ENCODE measurements around the gene NOVA1. TPM values are rescaled to one million over a fixed set of nuclear protein-coding genes. Genes with fewer than 3 reads are reported as not detected.
A peak's percentile ranks its signal among the peaks of the same experiment; 100 is the strongest.
"Not testable (repeated sequence)": the region's sequence is repeated elsewhere in the genome, so short reads cannot be mapped to it uniquely, and the experiment has no call there.

Gene NOVA1, protein sequence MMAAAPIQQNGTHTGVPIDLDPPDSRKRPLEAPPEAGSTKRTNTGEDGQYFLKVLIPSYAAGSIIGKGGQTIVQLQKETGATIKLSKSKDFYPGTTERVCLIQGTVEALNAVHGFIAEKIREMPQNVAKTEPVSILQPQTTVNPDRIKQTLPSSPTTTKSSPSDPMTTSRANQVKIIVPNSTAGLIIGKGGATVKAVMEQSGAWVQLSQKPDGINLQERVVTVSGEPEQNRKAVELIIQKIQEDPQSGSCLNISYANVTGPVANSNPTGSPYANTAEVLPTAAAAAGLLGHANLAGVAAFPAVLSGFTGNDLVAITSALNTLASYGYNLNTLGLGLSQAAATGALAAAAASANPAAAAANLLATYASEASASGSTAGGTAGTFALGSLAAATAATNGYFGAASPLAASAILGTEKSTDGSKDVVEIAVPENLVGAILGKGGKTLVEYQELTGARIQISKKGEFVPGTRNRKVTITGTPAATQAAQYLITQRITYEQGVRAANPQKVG
- 1 to 10 TPM in 2 of 4 donors, under 1 TPM in 1, not detected in 1; 0.91 to 1.9 (median 1.1) TPM for total RNA-seq

DNA sequence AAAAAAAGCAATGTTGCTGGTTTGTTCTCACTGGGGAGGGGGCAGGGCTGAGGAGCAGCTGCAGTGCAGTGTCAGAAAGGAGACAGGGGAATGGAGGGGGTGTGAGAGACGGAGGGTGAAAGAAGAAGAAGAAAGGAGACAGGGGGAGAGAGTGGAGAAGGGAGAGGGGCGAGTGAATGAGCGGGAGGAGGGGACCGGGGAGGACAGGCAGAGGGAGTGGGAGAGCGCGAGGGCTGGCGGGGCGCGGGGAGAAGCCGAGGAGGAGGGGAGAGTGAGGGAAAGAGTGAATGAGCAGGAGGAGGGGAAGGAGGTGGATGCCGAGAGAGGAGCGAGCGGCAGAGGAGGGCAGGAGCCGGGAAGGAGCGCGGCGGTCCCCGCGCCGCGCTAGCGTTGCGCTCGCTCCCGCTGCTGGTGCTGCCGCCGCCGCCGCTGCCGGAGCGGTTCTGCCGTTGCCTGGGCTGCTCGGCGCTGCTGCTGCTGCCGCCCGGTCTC is at the start of gene NOVA1:
TSS of gene NOVA1 (minus strand) at position 445 of the 492 bp plus-strand sequence. CDS start 597 bp downstream, outside the sequence.
- intact Hi-C loops (cut with DNase I), result no loop called here
- WGBS, 2 donors, result 7 to 9% methylated on average over 26 to 34 of the region's 36 CpGs
- Histone ChIP-seq H3K4me3 (peak within 1 kb of the TSS; percentile 50 to 79 (median 60)), H3K9me3 (no peaks in the 10 kb centered on the region), H3K27ac (peak within 1 kb of the TSS; percentile 63 to 91 (median 84)), H3K36me3 (no peaks in the 10 kb centered on the region), H3K4me1 (peaks cover 0 to 33% (median 0%) of the 10 kb centered on the region in 3 donors), H3K27me3 (peaks cover 0 to 35% (median 0%) of the 10 kb centered on the region in 4 donors)
- TF ChIP-seq POLR2A (IDR thresholded peaks at IDR 0.05), result no peak
- TF ChIP-seq, protein P1, sequence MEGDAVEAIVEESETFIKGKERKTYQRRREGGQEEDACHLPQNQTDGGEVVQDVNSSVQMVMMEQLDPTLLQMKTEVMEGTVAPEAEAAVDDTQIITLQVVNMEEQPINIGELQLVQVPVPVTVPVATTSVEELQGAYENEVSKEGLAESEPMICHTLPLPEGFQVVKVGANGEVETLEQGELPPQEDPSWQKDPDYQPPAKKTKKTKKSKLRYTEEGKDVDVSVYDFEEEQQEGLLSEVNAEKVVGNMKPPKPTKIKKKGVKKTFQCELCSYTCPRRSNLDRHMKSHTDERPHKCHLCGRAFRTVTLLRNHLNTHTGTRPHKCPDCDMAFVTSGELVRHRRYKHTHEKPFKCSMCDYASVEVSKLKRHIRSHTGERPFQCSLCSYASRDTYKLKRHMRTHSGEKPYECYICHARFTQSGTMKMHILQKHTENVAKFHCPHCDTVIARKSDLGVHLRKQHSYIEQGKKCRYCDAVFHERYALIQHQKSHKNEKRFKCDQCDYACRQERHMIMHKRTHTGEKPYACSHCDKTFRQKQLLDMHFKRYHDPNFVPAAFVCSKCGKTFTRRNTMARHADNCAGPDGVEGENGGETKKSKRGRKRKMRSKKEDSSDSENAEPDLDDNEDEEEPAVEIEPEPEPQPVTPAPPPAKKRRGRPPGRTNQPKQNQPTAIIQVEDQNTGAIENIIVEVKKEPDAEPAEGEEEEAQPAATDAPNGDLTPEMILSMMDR (IDR thresholded peaks at IDR 0.05), result no peak
- no peak for DNase-seq

DNA sequence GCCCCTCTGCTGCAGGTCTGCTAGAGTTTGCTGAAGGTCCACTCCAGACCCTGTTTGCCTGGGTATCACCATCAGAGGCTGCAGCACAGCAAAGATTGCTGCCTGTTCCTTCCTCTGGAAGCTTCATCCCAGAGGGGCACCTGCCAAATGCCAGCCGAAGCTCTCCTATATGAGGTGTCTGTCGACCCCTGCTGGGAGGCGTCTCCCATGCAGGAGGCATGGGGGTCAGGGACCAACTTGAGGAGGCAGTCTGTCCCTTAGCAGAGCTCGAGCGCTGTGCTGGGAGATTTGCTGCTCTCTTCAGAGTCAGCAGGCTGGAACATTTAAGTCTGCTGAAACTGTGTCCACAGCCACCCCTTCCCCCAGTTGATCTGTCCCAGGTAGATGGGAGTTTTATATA is 47.2 kb upstream of the NOVA1 start:
- H3K27ac ChIP-seq; H3K4me3 ChIP-seq; H3K9me3 ChIP-seq; intact Hi-C loops (cut with DNase I); H3K27me3 ChIP-seq; H3K4me1 ChIP-seq; H3K36me3 ChIP-seq; DNase-seq: not testable (repeated sequence)
- 95% methylated on average over 4 of the region's 5 CpGs; no CpG with 5 or more reads in 1 of the 2 donors for WGBS, 2 donors

DNA sequence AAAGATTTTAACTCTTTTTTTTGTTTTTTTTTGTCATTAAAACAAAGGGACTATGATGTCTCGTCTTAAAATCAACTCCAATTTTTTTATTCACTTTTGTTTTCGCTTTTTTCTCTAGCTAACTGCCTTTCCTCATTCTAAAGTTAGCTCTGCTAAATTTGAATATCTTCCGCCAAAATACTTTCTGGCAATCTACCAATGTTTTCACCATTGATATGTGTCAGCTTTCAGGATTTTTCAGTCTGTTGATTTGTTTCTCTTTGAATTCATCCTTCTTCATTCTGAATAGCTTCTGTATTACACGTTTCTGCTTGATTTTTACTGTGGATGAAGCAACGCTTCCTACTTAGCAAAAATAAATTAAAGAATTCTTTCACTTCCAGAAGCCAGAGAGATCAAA is 38.7 kb upstream of the NOVA1 start:
- no peak for DNase-seq
- Histone ChIP-seq H3K4me1 (no peaks in the 10 kb centered on the region), H3K9me3 (no peaks in the 10 kb centered on the region), H3K27me3 (no peaks in the 10 kb centered on the region), H3K36me3 (no peaks in the 10 kb centered on the region), H3K27ac (no peak overlapping the region), H3K4me3 (peak overlapping the region in 1 of 4 donors; percentile 21)
- intact Hi-C loops (cut with DNase I), result no loop called here
- TF ChIP-seq POLR2A (IDR thresholded peaks at IDR 0.05), result no peak
- TF ChIP-seq, protein P1 (IDR thresholded peaks at IDR 0.05), result no peak
- WGBS, 2 donors, result 14 to 21% methylated on average over 5 of the region's 5 CpGs

DNA sequence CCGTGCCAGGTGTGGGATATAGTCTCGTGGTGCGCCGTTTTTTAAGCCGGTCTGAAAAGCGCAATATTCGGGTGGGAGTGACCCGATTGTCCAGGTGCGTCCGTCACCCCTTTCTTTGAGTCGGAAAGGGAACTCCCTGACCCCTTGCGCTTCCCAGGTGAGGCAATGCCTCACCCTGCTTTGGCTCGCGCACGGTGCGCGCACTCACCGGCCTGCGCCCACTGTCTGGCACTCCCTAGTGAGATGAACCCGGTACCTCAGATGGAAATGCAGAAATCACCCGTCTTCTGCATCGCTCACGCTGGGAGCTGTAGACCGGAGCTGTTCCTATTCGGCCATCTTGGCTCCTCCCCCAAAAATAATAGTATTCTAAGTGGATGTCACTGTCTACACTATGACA is 37.1 kb upstream of the NOVA1 start:
- DNase-seq; H3K4me3 ChIP-seq; intact Hi-C loops (cut with DNase I); H3K4me1 ChIP-seq; H3K27ac ChIP-seq; H3K9me3 ChIP-seq; H3K27me3 ChIP-seq; H3K36me3 ChIP-seq: not testable (repeated sequence)
- 90 to 94% methylated on average over 15 to 18 of the region's 25 CpGs for WGBS, 2 donors

DNA sequence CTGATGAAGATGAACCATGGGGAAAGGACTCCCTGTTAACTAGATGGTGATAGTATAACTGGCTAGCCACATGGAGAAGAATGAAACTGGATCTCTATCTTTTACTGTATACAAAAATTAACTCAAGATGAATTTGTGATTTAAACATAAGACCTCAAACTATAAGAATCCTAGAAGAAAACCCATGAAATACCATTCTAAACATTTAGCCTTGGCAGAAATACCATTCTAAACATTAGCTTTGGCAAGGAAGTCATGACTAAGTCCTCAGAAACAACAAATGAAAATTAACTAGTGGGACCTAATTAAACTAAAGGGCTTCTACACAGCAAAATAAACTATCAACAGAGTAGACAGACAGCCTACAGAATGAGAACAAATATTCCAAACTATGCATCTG is 28.4 kb upstream of the NOVA1 start:
- Histone ChIP-seq H3K9me3 (no peaks in the 10 kb centered on the region), H3K4me3 (no peak overlapping the region), H3K4me1 (no peaks in the 10 kb centered on the region), H3K36me3 (no peaks in the 10 kb centered on the region), H3K27ac (no peak overlapping the region), H3K27me3 (no peaks in the 10 kb centered on the region)
- TF ChIP-seq, protein P1 (IDR thresholded peaks at IDR 0.05), result no peak
- intact Hi-C loops (cut with DNase I), result no loop called here
- no peak for DNase-seq

DNA sequence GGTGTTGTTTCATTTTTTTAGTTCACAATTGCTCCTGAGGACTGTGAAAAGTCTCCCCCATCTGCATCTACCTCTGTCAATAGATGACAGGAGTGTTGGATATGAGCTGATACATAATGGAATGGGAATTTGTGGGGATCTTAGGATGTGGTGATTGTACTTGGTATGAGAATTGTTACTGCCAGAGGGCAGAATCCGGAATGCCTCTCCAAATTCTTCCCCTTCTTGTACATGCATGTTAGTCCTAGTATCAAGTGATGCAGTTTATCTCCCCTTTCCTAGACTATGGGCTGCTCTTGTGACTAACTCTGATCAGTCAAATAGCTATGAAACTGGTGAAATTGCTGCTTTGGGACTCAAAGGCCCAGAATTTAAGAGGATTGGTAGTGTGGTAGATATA is 24.8 kb upstream of the NOVA1 start:
- H3K27ac ChIP-seq, result no peak overlapping the region
- no peak overlapping the region for H3K4me3 ChIP-seq
- no peaks in the 10 kb centered on the region for H3K27me3 ChIP-seq
- H3K4me1 ChIP-seq, result no peaks in the 10 kb centered on the region
- TF ChIP-seq POLR2A (IDR thresholded peaks at IDR 0.05), result no peak
- TF ChIP-seq, protein P1 (IDR thresholded peaks at IDR 0.05), result no peak
- H3K36me3 ChIP-seq, result no peaks in the 10 kb centered on the region
- intact Hi-C loops (cut with DNase I), result no loop called here
- WGBS, 2 donors, result 53 to 75% methylated on average over 1 of the region's 1 CpG
- DNase-seq, result no peak
- no peaks in the 10 kb centered on the region for H3K9me3 ChIP-seq

Data from esophagus squamous epithelium (tissue), 5 donors.